Stimulated activated effector memory CD8-positive, alpha-beta T cell treated with anti-CD3 and anti-CD28 coated beads, Interleukin-12 subunit alpha, Interleukin-12 subunit beta, amount 100 ng/mL, for 72 hours (primary cell): ENCODE measurements around the gene CEP295NL.
A peak's percentile ranks its signal among the peaks of the same experiment; 100 is the strongest.

Experiments used
- ATAC-seq: fragments of 150-1000 bp; cut with Tn5 transposase; 2 replicates; pipeline ENCODE4 v1.10.0; 2021
- DNase-seq, 2 donors: peaks; one replicate each; pipeline ENCODE4 v3.0.0; 2021 to 2022; ENCODE audit warnings: low spot score in 2 of 2
- H3K27ac Mint-ChIP-seq: one replicate; pipeline ENCODE4 v1.8.0; 2022; ENCODE audit warnings: mild to moderate bottlenecking, mixed read lengths
- H3K36me3 Mint-ChIP-seq: one replicate; pipeline ENCODE4 v1.8.0; 2022; ENCODE audit warnings: mild to moderate bottlenecking, mixed read lengths
- H3K4me1 Mint-ChIP-seq: one replicate; pipeline ENCODE4 v1.8.0; 2022; ENCODE audit warnings: mixed read lengths
- H3K4me3 Mint-ChIP-seq: one replicate; pipeline ENCODE4 v1.8.0; 2022; ENCODE audit warnings: mild to moderate bottlenecking, mixed read lengths
- H3K9me3 Mint-ChIP-seq: one replicate; pipeline ENCODE4 v1.8.0; 2022; ENCODE audit warnings: mixed read lengths

CEP295NL gene

GRCh38 chr17:78853926-78854394 lies 49.0 kb downstream of the CEP295NL start:
- Mint-ChIP-seq H3K4me3 (no peak overlapping the region), H3K4me1 (no peaks in the 10 kb centered on the region), H3K27ac (no peak overlapping the region)

GRCh38 chr17:78852709-78853121 lies 50.3 kb downstream of the CEP295NL start:
- Mint-ChIP-seq H3K9me3 (no peaks in the 10 kb centered on the region), H3K27ac (no peak overlapping the region), H3K36me3 (no peaks in the 10 kb centered on the region), H3K4me1 (no peaks in the 10 kb centered on the region), H3K4me3 (no peak overlapping the region)
- no peak for DNase-seq
- ATAC-seq, result no peak

More at GRCh38 chr17:78853926-78854394, 49.0 kb downstream of the CEP295NL start:
- ATAC-seq (no peak), DNase-seq (no peak)
- no peaks in the 10 kb centered on the region for H3K36me3 Mint-ChIP-seq
- no peaks in the 10 kb centered on the region for H3K9me3 Mint-ChIP-seq

- Mint-ChIP-seq H3K4me1 (peaks cover 8% of the 10 kb centered on the region), H3K9me3 (no peaks in the 10 kb centered on the region), H3K4me3 (no peak overlapping the region), H3K27ac (no peak overlapping the region), H3K36me3 (no peaks in the 10 kb centered on the region)
- DNase-seq (no peak), ATAC-seq (no peak)
Measured at GRCh38 chr17:78849026-78849425, 54.0 kb downstream of the CEP295NL start.

GRCh38 chr17:78847052-78847451 lies 55.9 kb downstream of the CEP295NL start:
- Mint-ChIP-seq H3K36me3 (no peaks in the 10 kb centered on the region), H3K4me1 (peaks cover 14% of the 10 kb centered on the region), H3K27ac (no peak overlapping the region), H3K9me3 (no peaks in the 10 kb centered on the region), H3K4me3 (no peak overlapping the region)
- ATAC-seq (no peak), DNase-seq (no peak)

GRCh38 chr17:78844301-78845005 lies 58.5 kb downstream of the CEP295NL start:
- DNase-seq (no peak), ATAC-seq (no peak)
- H3K36me3 Mint-ChIP-seq, result peaks cover 13% of the 10 kb centered on the region
- peak overlapping the region; percentile 8 for H3K27ac Mint-ChIP-seq
- no peaks in the 10 kb centered on the region for H3K9me3 Mint-ChIP-seq
- H3K4me1 Mint-ChIP-seq, result peaks cover 19% of the 10 kb centered on the region
- H3K4me3 Mint-ChIP-seq, result no peak overlapping the region

- Mint-ChIP-seq H3K27ac (no peak overlapping the region), H3K4me3 (no peak overlapping the region), H3K36me3 (peaks cover 27% of the 10 kb centered on the region), H3K4me1 (peaks cover 33% of the 10 kb centered on the region), H3K9me3 (no peaks in the 10 kb centered on the region)
- no peak for ATAC-seq
- peak; percentile 29 to 73 for DNase-seq
Measured at GRCh38 chr17:78842881-78843565, 60.0 kb downstream of the CEP295NL start.

- peak within 1 kb of the TSS; percentile 82 for H3K4me3 Mint-ChIP-seq
- H3K4me1 Mint-ChIP-seq, result peaks cover 51% of the 10 kb centered on the region
- no peaks in the 10 kb centered on the region for H3K9me3 Mint-ChIP-seq
- H3K36me3 Mint-ChIP-seq, result peaks cover 48% of the 10 kb centered on the region
- peak within 1 kb of the TSS; percentile 91 for H3K27ac Mint-ChIP-seq
- ATAC-seq, result peak; percentile 92
- DNase-seq, result peak; percentile 96 to 100
Measured at GRCh38 chr17:78840780-78841611, 62.0 kb downstream of the CEP295NL start, which contains the start of gene USP36. USP36 (minus strand) TSS chr17:78840814; CDS start chr17:78836363, 4,451 bp downstream.
